Fibroblast of skin of left biceps (primary cell): ENCODE measurements around the gene FSTL4.

Experiments
- DNase-seq, 2 experiments: peaks; one replicate each; pipeline ENCODE4 v3.0.0-alpha.2; 2013; ENCODE audit warnings: low read depth in 2 of 2

FSTL4 gene

GRCh38 chr5:133387091-133387490, 225.2 kb downstream of the FSTL4 start:
- DNase-seq: no peak

DNA sequence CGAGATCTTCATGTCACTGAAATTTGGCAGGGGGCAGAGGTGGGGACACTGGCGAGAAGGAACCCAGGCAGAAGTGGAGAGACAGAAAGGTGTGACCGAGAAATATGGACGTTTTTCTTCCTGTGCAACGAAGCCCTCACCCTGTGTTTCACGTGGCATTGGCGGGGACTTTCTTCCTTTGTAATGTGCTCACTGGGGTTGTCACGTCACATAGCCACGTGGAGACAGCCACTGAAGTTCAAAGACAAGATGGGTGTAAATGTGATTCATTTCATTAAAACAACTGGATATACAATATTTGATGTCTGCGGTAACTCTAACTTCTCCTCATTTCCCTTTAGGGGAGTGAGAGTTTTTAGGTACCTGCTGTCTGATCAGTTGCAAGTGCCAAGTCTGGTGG, 225.7 kb downstream of the FSTL4 start:
- no peak for DNase-seq

DNA sequence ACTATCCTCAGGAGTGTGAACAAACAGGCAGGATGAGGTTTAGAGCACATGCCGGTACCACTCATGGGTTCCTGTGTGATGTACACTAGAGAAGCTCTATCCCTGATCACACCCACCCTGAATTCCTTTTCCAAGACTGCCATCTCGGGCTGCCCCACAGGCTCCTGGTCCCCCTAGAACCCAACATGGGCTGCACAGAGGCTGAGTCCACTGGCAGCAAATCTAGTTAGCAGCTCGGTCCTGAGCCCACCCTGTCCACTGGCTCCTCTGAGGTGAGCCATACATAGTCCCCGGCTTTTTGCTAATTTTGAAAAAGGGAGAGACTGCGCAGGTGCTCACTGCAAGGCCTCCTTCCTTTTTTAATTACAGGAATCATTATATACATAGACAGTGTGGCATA, 227.0 kb downstream of the FSTL4 start:
- DNase-seq: no peak

GRCh38 chr5:133384903-133385302, 227.4 kb downstream of the FSTL4 start:
- no peak for DNase-seq

DNA sequence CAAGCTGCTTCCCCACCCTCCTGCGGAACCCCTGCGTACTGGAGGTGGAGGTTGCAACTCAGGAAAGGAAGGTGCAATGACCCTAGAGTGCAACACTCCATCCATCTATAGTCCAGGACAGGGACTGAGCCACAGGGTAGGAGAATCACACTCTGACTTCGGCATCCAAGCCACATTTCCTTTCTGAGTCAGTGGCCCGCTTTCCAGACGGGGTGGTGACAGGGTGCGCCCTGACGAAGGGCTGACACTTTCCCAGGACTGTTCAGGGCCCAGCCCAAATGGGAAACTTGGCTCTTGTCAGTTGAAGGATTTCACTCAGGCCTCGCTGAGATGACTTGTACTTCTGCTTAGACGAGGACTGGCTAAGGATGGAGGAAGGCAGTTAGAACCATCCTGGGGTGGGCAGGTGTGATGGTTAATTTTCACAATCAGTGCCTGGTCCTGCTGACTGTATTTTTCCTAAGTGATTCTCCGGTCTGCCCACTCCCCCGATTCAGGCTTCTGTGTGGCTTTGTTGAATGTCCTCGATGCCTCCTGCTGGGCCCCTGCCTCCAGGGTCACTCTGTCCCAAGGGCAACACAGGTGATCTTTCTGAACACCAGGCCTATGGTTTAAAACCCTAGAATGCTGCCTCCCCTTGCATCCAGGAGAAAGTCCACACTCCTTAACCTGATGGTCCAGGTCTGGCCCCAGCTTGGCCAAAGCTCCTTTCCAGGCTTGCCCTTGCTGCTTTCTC, 228.1 kb downstream of the FSTL4 start:
- no peak for DNase-seq

DNA sequence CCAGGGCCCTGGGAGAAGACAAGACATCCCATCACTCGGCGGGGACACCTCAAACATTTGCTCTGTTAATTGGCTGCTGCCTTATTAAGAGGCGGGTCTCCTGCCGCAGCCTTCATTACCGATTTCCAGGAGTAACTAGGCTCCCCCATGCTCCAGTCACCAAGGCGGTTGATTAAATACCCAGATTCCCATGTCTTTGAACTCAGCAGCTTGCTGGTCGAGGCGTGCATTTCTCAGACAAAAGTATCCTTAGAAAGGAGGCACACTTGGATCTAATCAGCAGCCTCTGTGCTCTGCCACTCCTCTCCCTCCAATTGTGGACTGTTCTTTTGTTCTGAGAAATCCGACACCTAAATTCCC, 228.8 kb downstream of the FSTL4 start:
- no peak for DNase-seq

- no peak for DNase-seq
Observed at GRCh38 chr5:133382661-133383579, 229.4 kb downstream of the FSTL4 start.

DNA sequence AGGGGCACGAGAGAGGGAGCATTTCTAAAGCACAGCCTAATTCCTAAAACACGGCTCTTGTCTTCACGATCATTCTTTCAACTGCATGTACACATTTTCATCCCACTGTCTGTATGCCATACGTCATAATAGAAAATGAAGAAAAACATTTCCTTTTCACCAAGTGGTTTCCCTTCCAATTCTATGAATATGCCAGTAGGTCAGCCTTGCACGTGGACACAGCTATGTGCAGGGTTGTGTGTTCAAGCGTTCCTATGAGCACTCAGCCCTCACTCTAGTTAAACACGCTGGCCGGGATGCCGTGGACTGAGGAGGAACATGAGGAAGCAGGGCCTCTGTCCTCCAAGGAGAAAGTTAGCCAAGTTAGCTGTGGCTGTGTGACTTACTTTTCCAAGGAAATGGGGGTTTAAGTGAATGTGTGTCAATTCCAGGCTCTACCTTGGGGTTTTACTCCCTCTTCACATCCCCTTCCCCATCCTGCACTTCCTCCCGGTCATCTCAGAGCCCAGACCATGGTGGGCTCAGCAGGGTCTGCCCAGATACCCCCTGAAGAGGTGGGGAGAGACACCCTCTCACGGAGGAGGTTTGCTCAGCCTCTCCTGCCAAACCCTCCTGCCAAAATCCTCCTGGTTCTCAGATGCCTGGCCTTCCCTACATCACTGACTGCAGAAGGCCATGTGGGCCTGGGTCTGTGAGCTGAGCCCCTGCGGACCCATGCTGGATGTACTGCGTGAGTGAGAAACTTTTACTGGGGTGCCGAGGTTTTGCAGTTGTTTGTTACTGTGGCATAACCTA, 230.6 kb downstream of the FSTL4 start:
- no peak for DNase-seq

- no peak for DNase-seq
Observed at GRCh38 chr5:133381041-133381440, 231.3 kb downstream of the FSTL4 start.

DNA sequence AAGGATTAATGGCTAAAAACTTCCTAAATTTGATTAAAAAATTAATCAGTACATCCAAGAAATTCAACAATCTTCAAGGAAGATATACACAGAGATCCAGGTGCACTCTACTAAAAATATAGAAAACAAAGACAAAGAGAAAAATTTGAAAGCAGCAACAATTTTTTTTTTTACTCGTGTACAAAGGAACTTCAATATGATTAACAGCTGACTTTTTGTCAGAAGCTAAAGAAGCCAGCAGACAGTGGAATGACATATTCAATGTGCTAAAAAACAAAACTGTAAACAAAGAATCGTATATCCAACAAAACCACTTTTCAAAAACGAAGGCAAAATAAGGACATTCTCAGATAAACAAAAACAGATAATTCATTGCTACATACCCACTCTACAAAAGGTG, 234.6 kb downstream of the FSTL4 start:
- DNase-seq: no peak

GRCh38 chr5:133376986-133377385, 235.4 kb downstream of the FSTL4 start:
- DNase-seq: no peak

GRCh38 chr5:133373121-133373870, 239.0 kb downstream of the FSTL4 start:
- DNase-seq: no peak

- DNase-seq: no peak
Observed at GRCh38 chr5:133372293-133372937, 239.9 kb downstream of the FSTL4 start.

- no peak for DNase-seq
Observed at GRCh38 chr5:133371371-133372155, 240.8 kb downstream of the FSTL4 start.

GRCh38 chr5:133370904-133371303, 241.4 kb downstream of the FSTL4 start:
- DNase-seq: no peak

DNA sequence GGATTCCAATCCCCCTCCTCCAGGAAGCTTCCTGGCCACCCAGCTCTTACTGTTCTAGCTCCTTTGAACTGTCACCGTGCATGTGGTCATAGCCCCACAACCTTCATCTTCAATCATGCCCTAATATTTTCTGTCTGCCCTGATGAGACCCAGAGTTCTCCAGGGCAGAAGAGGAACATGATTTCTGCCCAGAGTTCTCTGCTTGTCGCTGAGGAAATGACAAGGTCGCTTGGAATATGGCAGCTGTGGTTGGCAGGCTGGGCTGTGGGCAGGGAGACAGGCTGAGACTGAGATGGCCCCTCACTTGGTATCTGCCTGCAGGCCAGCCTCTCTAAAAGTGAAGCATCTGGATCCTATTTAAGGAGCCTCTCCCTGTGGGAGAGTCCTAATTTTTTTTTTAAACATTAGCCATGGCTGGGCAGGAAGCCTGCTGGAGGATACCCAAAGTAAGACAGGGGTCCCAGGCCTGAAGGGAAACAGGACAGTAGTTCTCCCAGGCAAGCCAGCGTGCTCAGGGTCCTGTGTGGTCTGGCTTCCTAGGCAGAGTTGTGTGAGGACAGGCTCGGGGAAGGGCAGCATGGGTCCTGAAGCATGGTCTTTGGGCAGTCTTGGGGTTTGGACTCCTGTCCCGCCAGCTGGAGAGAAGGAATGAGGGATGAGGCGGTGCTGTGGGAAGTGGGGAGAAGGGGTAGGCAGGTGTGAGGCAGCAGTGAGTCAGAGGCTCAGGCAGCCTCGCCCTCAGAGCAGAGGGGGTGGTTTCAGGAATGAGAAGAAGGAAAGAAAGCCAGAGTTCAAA, 242.1 kb downstream of the FSTL4 start:
- no peak for DNase-seq

- DNase-seq: no peak
Observed at GRCh38 chr5:133368916-133369783, 243.2 kb downstream of the FSTL4 start.

DNA sequence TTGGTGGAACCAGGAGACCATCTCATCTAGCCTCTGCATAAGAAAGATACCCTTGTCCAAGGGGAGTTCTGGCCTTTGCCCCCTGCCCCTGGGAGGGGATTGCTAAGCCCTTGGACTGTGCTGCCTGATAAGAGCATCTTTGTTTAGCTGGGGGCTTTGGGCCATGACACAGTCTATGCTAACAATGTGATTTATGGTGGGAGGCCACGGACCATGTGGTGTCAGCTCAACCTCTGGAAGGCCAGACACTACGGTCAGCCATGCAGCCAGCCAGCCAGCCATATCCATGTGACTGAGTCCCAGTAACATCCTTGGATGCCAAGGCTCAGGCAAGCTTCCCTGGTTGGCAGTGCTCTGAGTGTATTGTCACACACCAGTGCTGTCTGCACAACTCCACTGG, 244.4 kb downstream of the FSTL4 start:
- no peak for DNase-seq
